HL-60 (cell line): Measurements from ENCODE around the gene PUS1.

ENCODE experiments used
- POLR2AphosphoS5 ChIP-seq: IDR thresholded peaks from 2 replicates; pipeline ENCODE4 v1.6.1; 2012; ENCODE audit warnings: low read depth
- TF ChIP-seq, protein P1 (sequence below): IDR thresholded peaks from one replicate; pipeline ENCODE4 v1.5.1; 2011; ENCODE audit warnings: low read length, control low read depth, inconsistent platforms; ENCODE audit not compliant: insufficient read depth
- TF ChIP-seq, protein P2 (sequence below): IDR thresholded peaks from 2 replicates; pipeline ENCODE4 v1.6.1; 2012; ENCODE audit warnings: low read depth; ENCODE audit not compliant: insufficient replicate concordance

DNA sequence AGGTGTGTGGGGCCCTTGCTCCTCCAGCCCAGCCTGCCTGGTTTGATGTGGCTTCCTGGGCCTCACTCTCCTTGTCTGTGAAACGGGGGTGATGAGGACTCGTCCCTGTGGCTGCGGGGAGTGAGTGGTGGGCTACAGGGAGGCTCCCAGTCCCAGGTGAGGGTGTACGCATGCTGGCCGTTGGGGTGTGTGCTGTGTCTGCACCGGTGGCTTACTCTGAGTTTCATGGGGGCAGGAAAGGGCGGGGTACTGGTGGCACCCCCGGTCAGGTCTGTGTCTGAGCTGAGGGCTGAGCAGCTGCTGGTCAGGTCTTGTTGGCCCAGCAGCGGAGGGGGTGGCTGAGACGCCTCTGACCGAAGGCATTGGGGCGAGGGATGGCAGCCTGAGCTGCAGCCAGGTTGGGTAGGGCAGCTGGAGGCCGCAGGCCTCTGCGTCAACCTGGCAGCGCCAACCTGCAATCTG lies 23.4 kb upstream of the PUS1 start:
- TF ChIP-seq, protein P1, sequence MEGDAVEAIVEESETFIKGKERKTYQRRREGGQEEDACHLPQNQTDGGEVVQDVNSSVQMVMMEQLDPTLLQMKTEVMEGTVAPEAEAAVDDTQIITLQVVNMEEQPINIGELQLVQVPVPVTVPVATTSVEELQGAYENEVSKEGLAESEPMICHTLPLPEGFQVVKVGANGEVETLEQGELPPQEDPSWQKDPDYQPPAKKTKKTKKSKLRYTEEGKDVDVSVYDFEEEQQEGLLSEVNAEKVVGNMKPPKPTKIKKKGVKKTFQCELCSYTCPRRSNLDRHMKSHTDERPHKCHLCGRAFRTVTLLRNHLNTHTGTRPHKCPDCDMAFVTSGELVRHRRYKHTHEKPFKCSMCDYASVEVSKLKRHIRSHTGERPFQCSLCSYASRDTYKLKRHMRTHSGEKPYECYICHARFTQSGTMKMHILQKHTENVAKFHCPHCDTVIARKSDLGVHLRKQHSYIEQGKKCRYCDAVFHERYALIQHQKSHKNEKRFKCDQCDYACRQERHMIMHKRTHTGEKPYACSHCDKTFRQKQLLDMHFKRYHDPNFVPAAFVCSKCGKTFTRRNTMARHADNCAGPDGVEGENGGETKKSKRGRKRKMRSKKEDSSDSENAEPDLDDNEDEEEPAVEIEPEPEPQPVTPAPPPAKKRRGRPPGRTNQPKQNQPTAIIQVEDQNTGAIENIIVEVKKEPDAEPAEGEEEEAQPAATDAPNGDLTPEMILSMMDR, result no peak
- TF ChIP-seq POLR2AphosphoS5, result no peak
- TF ChIP-seq, protein P2, sequence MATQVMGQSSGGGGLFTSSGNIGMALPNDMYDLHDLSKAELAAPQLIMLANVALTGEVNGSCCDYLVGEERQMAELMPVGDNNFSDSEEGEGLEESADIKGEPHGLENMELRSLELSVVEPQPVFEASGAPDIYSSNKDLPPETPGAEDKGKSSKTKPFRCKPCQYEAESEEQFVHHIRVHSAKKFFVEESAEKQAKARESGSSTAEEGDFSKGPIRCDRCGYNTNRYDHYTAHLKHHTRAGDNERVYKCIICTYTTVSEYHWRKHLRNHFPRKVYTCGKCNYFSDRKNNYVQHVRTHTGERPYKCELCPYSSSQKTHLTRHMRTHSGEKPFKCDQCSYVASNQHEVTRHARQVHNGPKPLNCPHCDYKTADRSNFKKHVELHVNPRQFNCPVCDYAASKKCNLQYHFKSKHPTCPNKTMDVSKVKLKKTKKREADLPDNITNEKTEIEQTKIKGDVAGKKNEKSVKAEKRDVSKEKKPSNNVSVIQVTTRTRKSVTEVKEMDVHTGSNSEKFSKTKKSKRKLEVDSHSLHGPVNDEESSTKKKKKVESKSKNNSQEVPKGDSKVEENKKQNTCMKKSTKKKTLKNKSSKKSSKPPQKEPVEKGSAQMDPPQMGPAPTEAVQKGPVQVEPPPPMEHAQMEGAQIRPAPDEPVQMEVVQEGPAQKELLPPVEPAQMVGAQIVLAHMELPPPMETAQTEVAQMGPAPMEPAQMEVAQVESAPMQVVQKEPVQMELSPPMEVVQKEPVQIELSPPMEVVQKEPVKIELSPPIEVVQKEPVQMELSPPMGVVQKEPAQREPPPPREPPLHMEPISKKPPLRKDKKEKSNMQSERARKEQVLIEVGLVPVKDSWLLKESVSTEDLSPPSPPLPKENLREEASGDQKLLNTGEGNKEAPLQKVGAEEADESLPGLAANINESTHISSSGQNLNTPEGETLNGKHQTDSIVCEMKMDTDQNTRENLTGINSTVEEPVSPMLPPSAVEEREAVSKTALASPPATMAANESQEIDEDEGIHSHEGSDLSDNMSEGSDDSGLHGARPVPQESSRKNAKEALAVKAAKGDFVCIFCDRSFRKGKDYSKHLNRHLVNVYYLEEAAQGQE, result no peak
